Nephron progenitor cell (in vitro differentiated cells): ENCODE results near the gene PAFAH1B2.

Experiments
- DNase-seq: peaks from one replicate; pipeline ENCODE4 v3.0.0; 2021
- H3K27ac Mint-ChIP-seq: 2 replicates; pipeline ENCODE4 v1.8.0; 2021; ENCODE audit warnings: mild to moderate bottlenecking, moderate library complexity, mixed read lengths
- H3K27me3 Mint-ChIP-seq: 2 replicates; pipeline ENCODE4 v1.8.0; 2021; ENCODE audit warnings: mild to moderate bottlenecking, low read depth, mixed read lengths; ENCODE audit not compliant: poor library complexity
- H3K36me3 Mint-ChIP-seq: 2 replicates; pipeline ENCODE4 v1.8.0; 2021; ENCODE audit warnings: low read depth, mixed read lengths
- H3K4me1 Mint-ChIP-seq: 2 replicates; pipeline ENCODE4 v1.8.0; 2021; ENCODE audit warnings: mixed read lengths
- H3K4me3 Mint-ChIP-seq: 2 replicates; pipeline ENCODE4 v1.8.0; 2021; ENCODE audit warnings: mild to moderate bottlenecking, moderate library complexity, mixed read lengths
- H3K9me3 Mint-ChIP-seq: 2 replicates; pipeline ENCODE4 v1.8.0; 2021; ENCODE audit warnings: mild to moderate bottlenecking, moderate library complexity, mixed read lengths
- CTCF ChIP-seq: fragments of 200-600 bp; sonication (generic); IDR thresholded peaks from 2 replicates; pipeline ENCODE4 v1.5.0; 2021; ENCODE audit warnings: antibody characterized with exemption

Gene PAFAH1B2

DNA sequence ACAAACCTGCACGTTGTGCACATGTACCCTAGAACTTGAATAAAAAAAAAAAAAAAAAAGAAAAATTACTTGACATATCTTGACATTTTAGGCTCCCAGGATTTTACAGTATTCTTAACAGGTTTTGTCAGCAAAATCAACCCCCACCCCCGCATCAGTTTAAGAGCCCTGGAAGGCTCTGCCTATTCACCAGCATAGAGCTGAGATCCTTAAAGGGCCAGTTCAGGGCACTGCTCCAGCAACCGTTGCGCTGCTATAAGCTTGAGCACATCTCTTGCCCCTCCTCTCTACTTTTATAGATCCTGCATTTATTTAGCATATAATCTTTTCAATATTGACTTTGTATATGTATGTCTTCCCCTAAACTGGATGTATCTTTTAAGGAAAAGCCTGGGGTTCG lies 697 bp upstream of the PAFAH1B2 start:
- Mint-ChIP-seq H3K27me3 (peaks cover 14% of the 10 kb centered on the region), H3K4me1 (peaks cover 44% of the 10 kb centered on the region), H3K4me3 (peak overlapping the region; percentile 100), H3K27ac (peak overlapping the region; percentile 92), H3K9me3 (peaks cover 11% of the 10 kb centered on the region), H3K36me3 (peaks cover 25% of the 10 kb centered on the region)
- peak; percentile 10 for DNase-seq
- no peak for TF ChIP-seq CTCF

GRCh38 chr11:117144477-117145392 lies 648 bp downstream of the PAFAH1B2 start:
- Mint-ChIP-seq H3K4me3 (peak overlapping the region; percentile 100), H3K27ac (peak overlapping the region; percentile 98), H3K27me3 (peaks cover 14% of the 10 kb centered on the region), H3K9me3 (peaks cover 11% of the 10 kb centered on the region), H3K4me1 (peaks cover 40% of the 10 kb centered on the region), H3K36me3 (peaks cover 36% of the 10 kb centered on the region)
- TF ChIP-seq CTCF: no peak
- DNase-seq: peak; percentile 18

DNA sequence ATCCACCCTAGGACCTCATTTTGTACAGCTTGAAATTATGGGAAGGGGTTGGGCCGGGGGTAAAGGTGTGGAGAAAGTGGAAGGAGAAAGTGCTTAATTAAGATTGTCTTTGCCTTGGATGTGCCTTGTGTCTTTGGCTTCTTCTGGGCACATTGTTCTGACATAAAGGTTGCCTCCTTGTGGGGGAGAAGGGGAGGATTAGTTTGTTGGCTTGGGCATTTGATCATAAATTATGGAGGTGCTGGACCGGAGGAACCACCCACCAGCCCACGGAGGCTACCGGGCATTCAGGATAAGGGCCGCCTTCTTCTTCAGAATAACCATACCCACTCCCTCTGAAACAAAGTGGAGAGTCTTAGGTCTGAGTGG lies 1.3 kb downstream of the PAFAH1B2 start:
- H3K4me1 Mint-ChIP-seq: peaks cover 40% of the 10 kb centered on the region
- H3K4me3 Mint-ChIP-seq: peak overlapping the region; percentile 100
- peak; percentile 48 for DNase-seq
- peaks cover 10% of the 10 kb centered on the region for H3K27me3 Mint-ChIP-seq
- H3K27ac Mint-ChIP-seq: peak overlapping the region; percentile 98
- H3K9me3 Mint-ChIP-seq: peaks cover 14% of the 10 kb centered on the region
- peaks cover 42% of the 10 kb centered on the region for H3K36me3 Mint-ChIP-seq
- no peak for TF ChIP-seq CTCF

GRCh38 chr11:117146521-117146920 lies 2.4 kb downstream of the PAFAH1B2 start:
- Mint-ChIP-seq H3K4me3 (peak overlapping the region; percentile 100), H3K27me3 (peaks cover 5% of the 10 kb centered on the region), H3K27ac (no peak overlapping the region), H3K9me3 (peaks cover 16% of the 10 kb centered on the region), H3K4me1 (peaks cover 40% of the 10 kb centered on the region), H3K36me3 (peaks cover 51% of the 10 kb centered on the region)
- no peak for DNase-seq
- no peak for TF ChIP-seq CTCF

DNA sequence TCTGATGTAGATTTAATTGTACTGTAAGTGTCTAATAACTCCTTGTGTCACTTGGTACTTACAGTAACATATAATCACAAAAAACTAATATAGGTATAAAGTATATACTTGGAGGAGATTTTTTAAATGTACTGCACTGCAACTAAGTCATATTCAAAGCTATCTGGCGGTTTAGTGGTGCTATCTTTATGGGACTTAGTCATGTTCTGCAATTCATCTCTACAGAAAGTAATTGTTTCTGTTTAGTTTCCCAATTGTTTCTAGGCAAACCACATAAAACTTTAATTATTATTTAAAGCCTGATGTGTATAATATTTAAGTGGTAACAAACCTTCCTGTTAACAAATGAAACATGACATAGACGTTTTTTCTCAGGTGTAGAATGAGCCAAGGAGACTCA lies 8.0 kb downstream of the PAFAH1B2 start:
- Mint-ChIP-seq H3K36me3 (peaks cover 81% of the 10 kb centered on the region), H3K27me3 (no peaks in the 10 kb centered on the region), H3K9me3 (peaks cover 9% of the 10 kb centered on the region), H3K4me1 (peaks cover 8% of the 10 kb centered on the region), H3K27ac (peak overlapping the region; percentile 81), H3K4me3 (no peak overlapping the region)
- DNase-seq: no peak
- TF ChIP-seq CTCF: no peak

DNA sequence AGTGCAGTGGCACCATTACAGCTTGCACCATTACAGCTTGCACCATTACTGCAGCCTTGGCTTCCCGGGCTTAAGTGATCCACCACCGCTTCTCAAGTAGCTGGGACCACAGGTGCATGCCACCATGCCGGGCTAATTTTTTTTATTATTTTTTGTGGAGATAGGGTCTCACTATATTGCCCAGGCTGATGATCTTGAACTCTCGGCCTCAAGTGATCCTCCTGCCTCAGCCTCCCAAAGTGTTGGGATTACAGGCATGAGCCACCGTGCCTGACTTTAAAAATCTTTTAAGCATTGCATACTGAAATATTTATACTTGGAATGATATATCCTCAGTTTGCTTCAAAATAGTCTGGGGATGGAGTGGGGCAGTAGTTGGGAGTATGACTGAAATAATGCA lies 10.4 kb downstream of the PAFAH1B2 start:
- TF ChIP-seq CTCF: no peak
- H3K4me3 Mint-ChIP-seq: no peak overlapping the region
- peaks cover 4% of the 10 kb centered on the region for H3K4me1 Mint-ChIP-seq
- H3K36me3 Mint-ChIP-seq: peaks cover 77% of the 10 kb centered on the region
- no peak for DNase-seq
- no peaks in the 10 kb centered on the region for H3K27me3 Mint-ChIP-seq
- peaks cover 6% of the 10 kb centered on the region for H3K9me3 Mint-ChIP-seq
- H3K27ac Mint-ChIP-seq: no peak overlapping the region
